Ascending aorta (tissue), 2 donors: ENCODE data around the gene KCTD6. TPM values are rescaled to one million over a fixed set of nuclear protein-coding genes. Genes with fewer than 3 reads are reported as not detected.

ENCODE experiments used
- DNase-seq, 2 donors: peaks; one replicate each; pipeline ENCODE4 v3.0.0-alpha.2; 2019; ENCODE audit warnings: low spot score in 2 of 2
- H3K27ac ChIP-seq, 2 donors: fragments of 200-600 bp; sonication (generic); one replicate each; pipeline ENCODE4 v1.5.1; 2016 to 2017; ENCODE audit warnings: mild to moderate bottlenecking in 1 of 2
- H3K27me3 ChIP-seq: fragments of 200-600 bp; sonication (generic); one replicate; pipeline ENCODE4 v1.5.1; 2017
- H3K36me3 ChIP-seq, 2 donors: fragments of 200-600 bp; sonication (generic); one replicate each; pipeline ENCODE4 v1.5.1; 2016
- H3K4me1 ChIP-seq, 2 donors: fragments of 200-600 bp; sonication (generic); one replicate each; pipeline ENCODE4 v1.5.1; 2016 to 2017; ENCODE audit warnings: mild to moderate bottlenecking in 1 of 2
- H3K4me3 ChIP-seq, 2 donors: fragments of 200-600 bp; sonication (generic); one replicate each; pipeline ENCODE4 v1.5.1; 2016 to 2017; ENCODE audit warnings: mild to moderate bottlenecking in 1 of 2
- H3K9me3 ChIP-seq, 2 donors: fragments of 200-600 bp; sonication (generic); one replicate each; pipeline ENCODE4 v1.5.1; 2016
- CTCF ChIP-seq, 3 experiments: fragments of 200-600 bp in 2 of 3; fragments of 450-650 bp in 1 of 3; sonication (generic) in 2 of 3; IDR thresholded peaks; one replicate each; pipeline ENCODE4 v1.5.1; 2016 to 2019; ENCODE audit warnings: antibody characterized with exemption in 3 of 3, mild to moderate bottlenecking in 1 of 3, moderate library complexity in 1 of 3
- intact Hi-C: fragments of 100-400 bp; cut with DNase I; formaldehyde crosslinking; loops from one replicate; pipeline ENCODE4 v1.15.1; 2023
- total RNA-seq: library from RNA; depleted of rRNA; stranded (reverse); fragments of >200 nt; gene quantifications from one replicate; pipeline ENCODE4 v1.1.0, GENCODE V29; 2016

KCTD6 gene
- total RNA-seq, 1 donor from 2014 or later, result 6.6 TPM

GRCh38 chr3:58480309-58480708 lies 11.6 kb upstream of the KCTD6 start:
- no peaks in the 10 kb centered on the region for H3K36me3 ChIP-seq
- H3K27ac ChIP-seq, result no peak overlapping the region
- H3K9me3 ChIP-seq, result peaks cover 0 to 3% of the 10 kb centered on the region in 2 donors
- intact Hi-C loops, result no loop called here
- no peak for TF ChIP-seq CTCF (IDR thresholded peaks at IDR 0.05)
- no peak for DNase-seq
- H3K27me3 ChIP-seq, result no peaks in the 10 kb centered on the region
- H3K4me1 ChIP-seq, result no peaks in the 10 kb centered on the region
- H3K4me3 ChIP-seq, result no peak overlapping the region

- Histone ChIP-seq H3K27ac (no peak overlapping the region), H3K4me1 (no peaks in the 10 kb centered on the region), H3K36me3 (no peaks in the 10 kb centered on the region), H3K4me3 (no peak overlapping the region), H3K9me3 (peaks cover 0 to 3% of the 10 kb centered on the region in 2 donors), H3K27me3 (no peaks in the 10 kb centered on the region)
- intact Hi-C loops, result no loop called here
- no peak for TF ChIP-seq CTCF (IDR thresholded peaks at IDR 0.05)
- no peak for DNase-seq
These were observed 8.8 kb upstream of the KCTD6 start for GRCh38 chr3:58482917-58483636.

- no peak for TF ChIP-seq CTCF (IDR thresholded peaks at IDR 0.05)
- H3K36me3 ChIP-seq, result no peaks in the 10 kb centered on the region
- peaks cover 0 to 3% of the 10 kb centered on the region in 2 donors for H3K9me3 ChIP-seq
- intact Hi-C loops, result no loop called here
- H3K4me3 ChIP-seq, result no peak overlapping the region
- H3K4me1 ChIP-seq, result no peaks in the 10 kb centered on the region
- H3K27ac ChIP-seq, result no peak overlapping the region
- no peak for DNase-seq
- no peaks in the 10 kb centered on the region for H3K27me3 ChIP-seq
These were observed 7.7 kb upstream of the KCTD6 start for GRCh38 chr3:58484045-58484721.

GRCh38 chr3:58484722-58485069 lies 7.2 kb upstream of the KCTD6 start:
- TF ChIP-seq CTCF (IDR thresholded peaks at IDR 0.05), result no peak
- Histone ChIP-seq H3K36me3 (no peaks in the 10 kb centered on the region), H3K9me3 (peaks cover 0 to 3% of the 10 kb centered on the region in 2 donors), H3K27ac (no peak overlapping the region), H3K4me3 (no peak overlapping the region), H3K4me1 (no peaks in the 10 kb centered on the region), H3K27me3 (no peaks in the 10 kb centered on the region)
- intact Hi-C loops, result no loop called here
- DNase-seq, result no peak

- H3K4me3 ChIP-seq, result no peak overlapping the region
- TF ChIP-seq CTCF (IDR thresholded peaks at IDR 0.05), result no peak
- no peak overlapping the region for H3K27ac ChIP-seq
- intact Hi-C loops, result no loop called here
- H3K27me3 ChIP-seq, result no peaks in the 10 kb centered on the region
- no peaks in the 10 kb centered on the region for H3K9me3 ChIP-seq
- H3K36me3 ChIP-seq, result no peaks in the 10 kb centered on the region
- H3K4me1 ChIP-seq, result peaks cover 0 to 3% of the 10 kb centered on the region in 2 donors
- DNase-seq, result no peak
These were observed 6.0 kb upstream of the KCTD6 start for GRCh38 chr3:58485801-58486435.
